Putamen (tissue), 1 donor: Measurements from ENCODE around the gene SFTA2.
"Not testable (repeated sequence)": the region's sequence is repeated elsewhere in the genome, so short reads cannot be mapped to it uniquely, and the experiment has no call there.

Source experiments
- DNase-seq: peaks from one replicate; pipeline ENCODE4 v3.0.0-alpha.2; 2016; ENCODE audit warnings: low spot score

Gene SFTA2

DNA sequence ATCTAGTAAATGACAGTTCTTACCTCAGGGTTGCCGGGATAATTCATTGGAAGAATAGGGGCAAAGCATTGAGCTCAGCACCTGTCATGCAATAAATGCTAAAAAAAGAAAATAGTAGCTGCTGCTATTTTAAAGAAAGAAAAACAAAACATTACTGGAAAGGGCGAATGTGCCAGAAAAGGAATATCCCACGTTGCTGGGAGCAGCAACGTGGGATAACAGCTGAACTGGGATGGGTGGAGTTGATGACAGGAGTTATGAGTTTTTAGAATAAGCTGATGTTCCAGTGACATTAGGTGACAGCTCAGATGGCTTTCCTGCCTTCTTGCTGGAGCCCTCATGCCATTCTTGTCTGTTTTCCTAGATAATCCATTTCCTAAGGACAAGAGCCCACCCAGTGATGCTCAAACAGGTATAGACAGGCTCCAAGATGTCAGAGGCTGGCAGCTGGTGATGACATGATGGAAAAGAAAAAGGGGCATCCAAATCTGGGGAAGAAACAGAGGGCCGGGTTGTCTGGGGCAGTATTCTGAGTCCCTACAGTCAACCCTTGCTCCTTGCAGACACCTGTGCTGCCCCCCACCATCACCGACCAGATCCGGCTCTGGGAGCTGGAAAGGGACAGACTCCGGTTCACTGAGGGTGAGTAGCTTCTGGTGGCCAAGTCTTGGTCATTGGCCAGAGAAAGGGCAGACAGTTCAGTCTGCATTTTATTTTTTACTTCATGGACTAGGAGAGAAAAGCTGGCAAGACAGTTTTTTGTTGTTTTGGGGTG lies 19.0 kb downstream of the SFTA2 start:
- peak; percentile 73 for DNase-seq

DNA sequence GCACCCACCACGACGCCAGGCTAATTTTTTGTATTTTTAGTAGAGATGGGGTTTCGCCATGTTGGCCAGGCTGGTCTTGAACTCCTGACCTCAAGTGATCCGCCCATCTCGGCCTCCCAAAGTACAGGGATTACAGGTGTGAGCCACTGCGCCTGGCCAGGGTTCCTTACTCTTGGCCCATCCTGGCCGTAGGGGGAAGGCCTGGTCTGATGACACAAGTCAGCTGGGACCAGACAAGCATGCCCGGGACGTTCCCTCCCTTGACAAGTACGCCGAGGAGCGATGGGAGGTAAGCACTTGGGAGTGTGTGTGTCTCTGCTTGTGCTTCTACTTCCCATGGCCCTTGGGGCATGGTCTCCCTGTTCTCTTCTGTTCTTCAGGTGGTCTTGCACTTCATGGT lies 21.5 kb downstream of the SFTA2 start:
- not testable (repeated sequence) for DNase-seq

DNA sequence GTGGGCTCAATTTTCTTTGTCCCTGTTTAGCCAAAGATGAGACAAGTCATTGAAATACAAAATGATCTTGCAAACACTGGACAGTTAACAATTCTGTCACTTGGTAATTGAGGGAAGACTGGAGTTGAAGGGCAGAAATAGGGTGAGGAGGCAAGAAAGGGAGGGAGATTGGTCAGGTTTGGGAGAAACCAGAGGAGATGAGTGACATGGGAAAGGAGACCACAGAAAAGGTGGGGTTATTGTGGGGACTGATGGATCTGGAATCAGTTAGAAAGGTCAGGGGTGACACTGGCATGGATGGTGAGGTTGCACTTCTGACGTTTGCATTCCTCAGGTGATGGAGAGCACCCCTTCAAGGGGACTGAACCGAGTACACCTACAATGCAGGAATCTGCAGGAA lies 23.3 kb downstream of the SFTA2 start:
- no peak for DNase-seq

DNA sequence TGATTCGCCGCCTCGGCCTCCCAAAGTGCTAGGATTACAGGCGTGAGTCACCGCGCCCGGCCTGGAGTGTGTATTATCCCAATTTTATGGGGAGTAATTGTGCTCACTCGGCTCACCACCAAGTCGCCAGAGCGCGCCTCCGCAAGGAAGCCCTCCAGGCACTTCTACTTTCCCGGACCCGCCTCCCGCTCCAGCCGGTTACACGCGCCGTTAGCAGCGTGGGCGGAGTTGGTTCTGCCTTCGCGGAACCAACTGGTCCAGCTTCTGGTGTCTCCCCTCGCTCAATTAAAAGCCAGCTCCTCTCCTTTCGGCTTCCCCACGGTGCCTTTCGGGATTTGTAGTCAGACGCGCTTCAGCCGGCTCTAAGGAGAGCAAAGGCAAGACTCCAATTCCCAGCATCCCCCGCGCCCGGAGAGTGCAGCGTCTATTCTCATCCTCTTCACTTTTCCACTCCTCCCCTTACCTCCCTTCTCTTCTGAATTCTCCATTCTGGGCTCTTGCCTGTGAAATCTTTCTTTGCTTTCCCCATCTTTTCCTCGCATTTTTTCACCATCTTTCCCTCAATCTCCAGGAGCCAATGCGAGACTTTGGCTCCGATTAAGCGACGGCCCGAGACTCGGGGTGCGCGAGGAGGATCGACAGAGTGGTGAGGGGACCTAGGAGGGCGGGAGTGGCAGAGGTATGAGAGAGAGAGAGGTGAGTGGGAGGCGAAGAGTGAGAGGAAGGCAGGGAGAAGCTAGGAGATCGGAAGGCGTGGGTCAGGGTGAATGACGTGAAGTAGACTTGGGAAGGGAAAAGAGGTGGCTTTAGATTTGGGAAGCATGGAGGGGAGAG lies 24.0 kb downstream of the SFTA2 start, which contains the start of gene GTF2H4:
Gene GTF2H4, plus strand, starts transcription at position 450 of the 834 bp plus-strand sequence.
- peak; percentile 99 for DNase-seq

DNA sequence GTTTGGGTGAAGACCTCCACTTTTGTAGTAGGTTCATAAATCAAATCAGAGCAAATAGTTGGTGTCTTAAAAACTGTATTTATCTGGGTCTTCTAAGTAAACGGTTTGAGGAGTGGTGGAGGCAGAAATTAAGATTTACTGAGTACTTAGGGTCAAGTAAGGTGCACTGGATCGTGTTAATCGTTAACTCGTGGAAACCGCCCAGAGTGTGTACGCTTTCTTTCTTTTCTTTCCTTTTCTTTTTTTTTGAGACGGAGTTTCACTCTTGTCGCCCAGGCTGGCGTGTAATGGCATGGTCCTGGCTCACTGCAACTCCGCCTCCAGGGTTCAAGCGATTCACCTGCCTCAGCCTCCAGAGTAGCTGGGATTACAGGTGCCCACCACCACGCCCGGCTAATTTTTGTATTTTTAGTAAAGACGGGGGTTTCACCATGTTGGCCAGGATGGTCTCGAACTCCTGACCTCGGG lies 24.6 kb downstream of the SFTA2 start:
- not testable (repeated sequence) for DNase-seq

DNA sequence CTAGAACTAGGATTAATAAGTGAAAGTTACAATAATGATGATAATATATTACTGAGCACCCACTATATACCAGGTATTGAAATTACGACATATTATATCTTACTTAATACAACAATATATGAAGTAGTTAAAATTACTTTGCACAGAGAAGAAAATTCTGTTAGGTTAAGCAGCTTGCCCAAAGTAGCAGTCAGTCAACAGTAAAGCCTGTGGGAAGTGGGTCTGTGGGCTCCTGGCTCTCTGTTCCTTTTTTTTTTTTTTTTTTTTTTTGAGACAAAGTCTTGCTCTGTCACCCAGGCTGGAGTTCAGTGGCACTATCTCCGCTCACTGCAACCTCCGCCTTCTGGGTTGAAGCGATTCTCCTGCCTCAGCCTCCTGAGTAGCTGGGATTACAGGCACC lies 28.7 kb downstream of the SFTA2 start:
- DNase-seq = no peak

DNA sequence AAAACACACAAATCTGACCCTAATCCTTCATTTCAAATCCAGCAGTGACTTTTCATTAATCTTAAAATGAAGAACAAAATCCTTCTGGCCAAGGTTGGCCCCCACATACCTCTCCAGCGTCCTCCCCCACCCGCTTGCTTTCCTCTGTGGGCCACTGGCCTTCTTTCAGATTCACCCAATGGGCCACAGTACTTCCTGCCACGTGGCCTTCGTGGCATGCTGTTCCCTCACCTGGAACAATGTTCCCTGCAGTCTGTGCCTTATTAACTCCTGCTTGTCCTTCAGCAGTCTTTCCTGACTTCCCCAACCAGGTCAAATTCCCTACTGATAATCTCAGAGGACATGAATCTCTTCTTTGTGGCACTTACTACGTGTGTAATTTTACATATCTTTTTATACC lies 29.3 kb downstream of the SFTA2 start:
- no peak for DNase-seq

DNA sequence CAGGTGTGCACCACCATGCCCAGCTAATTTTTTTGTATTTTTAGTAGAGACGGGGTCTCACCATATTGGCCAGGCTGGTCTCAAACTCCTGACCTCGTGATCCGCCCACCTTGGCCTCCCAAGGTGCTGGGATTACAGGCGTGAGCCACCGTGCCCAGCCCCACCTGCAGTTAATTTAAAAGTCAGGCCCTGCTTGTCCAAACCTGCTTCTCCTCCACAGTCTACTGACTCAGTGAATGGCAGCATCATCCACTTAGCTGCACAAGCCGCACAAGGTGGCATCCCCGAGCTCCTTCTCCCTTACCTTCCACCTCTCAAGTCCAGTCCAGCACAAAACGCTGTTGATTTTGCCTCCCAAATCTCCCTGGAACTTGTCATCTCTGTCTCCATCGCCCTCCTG lies 29.8 kb downstream of the SFTA2 start:
- not testable (repeated sequence) for DNase-seq

DNA sequence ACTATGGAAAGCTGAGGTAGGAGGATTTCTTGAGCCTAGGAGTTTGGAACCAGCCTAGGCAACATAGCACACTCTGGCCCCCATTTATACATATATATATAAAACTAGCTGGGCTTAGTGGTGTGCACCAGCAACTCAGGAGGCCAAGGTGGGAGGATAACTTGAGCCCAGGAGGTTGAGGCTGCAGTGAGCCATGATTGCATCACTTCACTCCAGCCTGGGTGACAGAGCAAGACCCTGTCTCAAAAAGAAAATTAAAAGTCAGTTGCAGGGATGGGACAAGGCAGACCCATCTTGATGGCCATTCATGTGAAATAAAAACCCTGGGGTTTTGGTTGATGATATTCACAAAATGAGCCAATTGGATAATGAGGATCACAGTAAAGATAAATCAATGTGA lies 30.5 kb downstream of the SFTA2 start:
- DNase-seq = no peak

DNA sequence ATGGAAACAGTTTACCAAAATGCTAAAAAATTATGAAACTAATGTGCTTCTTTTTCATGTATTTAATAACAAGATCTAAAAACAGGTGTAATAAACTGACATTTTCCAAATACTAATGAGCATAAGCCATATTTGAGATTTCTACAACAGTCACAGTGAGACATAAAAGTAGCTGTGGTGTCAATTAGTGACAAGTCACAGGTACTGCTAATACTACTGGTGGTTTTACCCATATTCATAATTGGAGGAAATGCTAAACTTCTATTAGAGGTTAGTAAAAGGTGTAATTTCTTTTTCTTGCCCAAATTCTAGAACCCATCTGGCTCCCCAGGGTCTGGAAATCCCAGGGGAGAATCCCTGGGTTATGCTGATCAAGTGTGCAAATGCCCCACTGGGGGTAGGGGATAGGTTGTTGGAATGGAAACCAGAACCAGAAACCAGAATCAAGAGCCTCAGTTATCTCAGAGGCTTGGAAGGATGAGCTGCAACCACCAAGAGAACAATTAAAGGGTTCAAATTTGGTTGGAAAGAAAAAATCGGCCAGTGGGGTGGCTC lies 31.0 kb downstream of the SFTA2 start:
- DNase-seq = no peak

DNA sequence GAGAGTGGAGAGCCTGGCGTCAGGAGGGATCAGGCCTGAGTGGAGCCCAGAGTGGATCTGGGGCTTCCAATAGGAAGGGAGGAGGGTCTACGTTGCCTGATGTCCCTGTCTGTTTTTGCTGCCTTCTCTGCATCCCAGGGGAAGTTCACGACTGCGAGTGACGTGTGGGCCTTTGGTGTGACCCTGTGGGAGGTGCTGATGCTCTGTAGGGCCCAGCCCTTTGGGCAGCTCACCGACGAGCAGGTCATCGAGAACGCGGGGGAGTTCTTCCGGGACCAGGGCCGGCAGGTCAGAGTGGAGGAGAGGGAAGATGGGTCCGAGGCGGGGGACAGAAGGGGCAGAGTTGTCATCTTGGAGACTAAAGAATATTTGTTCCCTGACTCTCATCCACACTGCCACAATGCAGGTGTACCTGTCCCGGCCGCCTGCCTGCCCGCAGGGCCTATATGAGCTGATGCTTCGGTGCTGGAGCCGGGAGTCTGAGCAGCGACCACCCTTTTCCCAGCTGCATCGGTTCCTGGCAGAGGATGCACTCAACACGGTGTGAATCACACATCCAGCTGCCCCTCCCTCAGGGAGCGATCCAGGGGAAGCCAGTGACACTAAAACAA lies 33.1 kb downstream of the SFTA2 start:
- DNase-seq = no peak

DNA sequence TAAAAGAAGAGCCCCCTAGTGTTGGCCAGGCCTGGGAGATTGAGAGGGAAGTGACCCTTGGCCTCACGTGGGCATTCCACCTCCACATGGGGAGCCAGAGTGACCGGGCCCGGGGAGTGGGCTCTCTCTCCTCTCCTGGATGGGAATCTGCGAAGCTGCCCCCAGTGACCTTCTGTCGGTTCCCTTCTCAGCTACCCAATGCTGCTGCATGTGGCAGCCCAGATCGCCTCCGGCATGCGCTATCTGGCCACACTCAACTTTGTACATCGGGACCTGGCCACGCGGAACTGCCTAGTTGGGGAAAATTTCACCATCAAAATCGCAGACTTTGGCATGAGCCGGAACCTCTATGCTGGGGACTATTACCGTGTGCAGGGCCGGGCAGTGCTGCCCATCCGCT lies 34.1 kb downstream of the SFTA2 start:
- DNase-seq = no peak

DNA sequence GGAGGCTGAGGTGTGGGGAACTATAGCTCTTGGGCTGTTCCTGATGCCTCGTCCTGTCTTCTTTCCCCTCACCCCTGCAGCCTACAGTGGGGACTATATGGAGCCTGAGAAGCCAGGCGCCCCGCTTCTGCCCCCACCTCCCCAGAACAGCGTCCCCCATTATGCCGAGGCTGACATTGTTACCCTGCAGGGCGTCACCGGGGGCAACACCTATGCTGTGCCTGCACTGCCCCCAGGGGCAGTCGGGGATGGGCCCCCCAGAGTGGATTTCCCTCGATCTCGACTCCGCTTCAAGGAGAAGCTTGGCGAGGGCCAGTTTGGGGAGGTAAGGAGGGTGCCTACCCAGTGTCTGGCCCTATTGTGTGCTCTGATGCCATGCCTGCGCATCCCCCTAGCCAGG lies 35.4 kb downstream of the SFTA2 start:
- DNase-seq = no peak

DNA sequence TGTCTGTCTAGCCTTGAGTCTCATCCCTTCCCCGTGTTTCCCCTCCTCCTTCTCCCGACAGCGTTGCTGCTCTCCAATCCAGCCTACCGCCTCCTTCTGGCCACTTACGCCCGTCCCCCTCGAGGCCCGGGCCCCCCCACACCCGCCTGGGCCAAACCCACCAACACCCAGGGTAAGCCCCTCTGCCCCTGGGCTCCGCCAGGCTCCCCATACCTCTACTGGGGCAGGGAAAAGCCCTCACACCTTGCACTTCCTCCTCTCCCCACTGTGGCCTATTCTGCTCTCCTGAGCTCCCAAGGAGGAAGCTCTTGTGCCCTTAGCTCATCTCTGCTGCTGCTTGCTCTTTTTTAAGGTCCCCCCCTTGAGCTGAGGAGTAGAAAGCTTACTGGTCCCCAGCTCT lies 36.6 kb downstream of the SFTA2 start:
- no peak for DNase-seq

DNA sequence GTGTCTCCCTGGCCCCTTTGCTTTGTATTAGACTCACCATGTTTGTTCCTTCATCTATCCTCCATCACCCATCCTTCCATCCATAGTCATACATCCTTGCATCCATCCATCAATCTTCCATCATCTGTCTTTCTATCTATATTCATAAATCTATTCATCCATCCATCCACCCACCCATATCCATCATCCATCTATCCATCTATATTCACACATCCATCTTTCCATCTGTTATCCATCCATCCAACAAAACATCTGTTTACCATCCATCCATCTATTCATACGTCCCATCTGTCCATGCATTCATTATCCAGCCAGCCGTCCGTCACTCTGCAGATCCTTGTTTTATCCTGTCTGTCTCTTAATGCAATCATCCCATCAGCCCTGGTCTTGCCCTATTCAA lies 37.0 kb downstream of the SFTA2 start:
- DNase-seq = no peak

DNA sequence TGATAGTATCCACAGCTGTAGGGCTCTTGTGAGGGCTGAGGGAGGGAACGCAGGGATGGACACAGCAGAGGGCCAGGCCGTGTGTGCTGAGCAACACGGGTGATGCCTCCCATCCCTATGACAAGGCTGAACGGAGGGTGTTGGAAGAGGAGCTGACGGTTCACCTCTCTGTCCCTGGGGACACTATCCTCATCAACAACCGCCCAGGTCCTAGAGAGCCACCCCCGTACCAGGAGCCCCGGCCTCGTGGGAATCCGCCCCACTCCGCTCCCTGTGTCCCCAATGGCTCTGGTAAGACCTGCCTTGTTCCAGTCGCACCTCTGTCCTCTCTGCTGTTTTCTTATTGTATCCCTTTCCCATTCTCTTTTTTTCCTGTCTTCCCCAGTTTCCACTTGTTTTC lies 37.6 kb downstream of the SFTA2 start:
- no peak for DNase-seq

DNA sequence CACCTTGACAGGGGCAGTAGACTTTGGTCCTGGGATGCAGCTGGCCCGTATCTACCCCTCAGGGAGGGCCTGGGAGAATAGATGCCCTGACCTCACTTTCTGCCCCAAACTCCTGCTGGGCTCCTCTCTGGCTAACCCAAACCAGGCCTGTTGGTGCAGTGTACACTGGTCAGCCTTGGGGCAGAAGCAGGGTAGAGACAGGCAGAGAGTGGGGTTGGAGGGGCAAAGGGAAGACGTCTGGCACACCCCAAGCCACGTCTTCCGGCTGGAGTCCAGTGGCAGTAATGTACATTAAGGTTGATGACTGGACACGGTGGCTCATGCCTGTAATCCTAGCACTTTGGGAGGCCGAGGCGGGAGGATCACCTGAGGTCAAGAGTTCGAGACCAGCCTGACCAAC lies 38.3 kb downstream of the SFTA2 start:
- no peak for DNase-seq

DNA sequence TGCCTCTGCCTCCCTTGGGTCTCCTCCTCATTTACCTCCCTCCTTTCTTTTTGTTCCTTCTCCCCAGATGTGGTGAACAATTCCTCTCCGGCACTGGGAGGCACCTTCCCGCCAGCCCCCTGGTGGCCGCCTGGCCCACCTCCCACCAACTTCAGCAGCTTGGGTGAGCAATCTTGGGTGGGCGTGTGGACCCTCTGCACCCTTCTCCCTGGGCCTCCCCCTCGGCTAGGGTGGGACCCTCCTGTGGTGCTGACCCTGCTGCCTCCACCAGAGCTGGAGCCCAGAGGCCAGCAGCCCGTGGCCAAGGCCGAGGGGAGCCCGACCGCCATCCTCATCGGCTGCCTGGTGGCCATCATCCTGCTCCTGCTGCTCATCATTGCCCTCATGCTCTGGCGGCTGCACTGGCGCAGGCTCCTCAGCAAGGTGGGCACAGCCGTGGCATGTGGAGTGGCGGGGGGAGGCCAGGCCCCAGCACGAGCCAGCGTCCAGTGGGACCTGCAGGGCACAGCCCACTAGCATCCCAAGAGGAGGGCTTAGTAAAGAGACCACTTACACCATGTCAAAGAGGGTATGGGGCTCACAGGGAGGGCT lies 38.9 kb downstream of the SFTA2 start:
- DNase-seq = no peak

DNA sequence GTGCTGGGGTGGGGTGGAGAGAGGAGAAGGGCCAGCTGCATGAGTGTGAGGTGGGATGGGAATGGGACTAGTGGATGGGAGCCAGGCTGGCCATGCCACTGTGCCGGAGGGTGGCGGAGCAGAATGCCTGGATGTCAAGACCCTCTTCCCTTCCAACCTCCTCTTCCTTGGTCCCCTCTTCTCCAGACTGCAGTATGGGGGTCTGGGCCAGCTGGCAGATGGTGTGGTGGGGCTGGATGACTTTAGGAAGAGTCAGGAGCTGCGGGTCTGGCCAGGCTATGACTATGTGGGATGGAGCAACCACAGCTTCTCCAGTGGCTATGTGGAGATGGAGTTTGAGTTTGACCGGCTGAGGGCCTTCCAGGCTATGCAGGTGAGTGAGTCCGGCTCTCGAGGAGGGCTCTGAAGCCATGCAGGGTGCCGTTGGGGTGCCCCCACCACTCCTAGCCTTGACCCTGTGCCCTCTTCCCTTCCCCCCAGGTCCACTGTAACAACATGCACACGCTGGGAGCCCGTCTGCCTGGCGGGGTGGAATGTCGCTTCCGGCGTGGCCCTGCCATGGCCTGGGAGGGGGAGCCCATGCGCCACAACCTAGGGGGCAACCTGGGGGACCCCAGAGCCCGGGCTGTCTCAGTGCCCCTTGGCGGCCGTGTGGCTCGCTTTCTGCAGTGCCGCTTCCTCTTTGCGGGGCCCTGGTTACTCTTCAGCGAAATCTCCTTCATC lies 40.0 kb downstream of the SFTA2 start:
- no peak for DNase-seq

DNA sequence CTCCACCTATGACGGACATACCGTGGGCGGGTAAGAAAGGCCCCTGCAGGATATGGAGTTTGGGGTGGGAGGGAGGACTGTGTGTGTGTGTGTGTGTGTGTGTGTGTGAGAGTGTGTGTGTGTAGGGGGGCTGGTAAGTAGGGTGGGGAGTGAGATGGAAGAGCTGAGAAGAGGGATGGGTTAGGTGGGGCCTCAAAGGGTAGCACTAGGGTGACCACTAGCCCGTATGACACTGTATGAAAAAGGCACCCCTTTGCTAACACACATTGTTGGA lies 40.6 kb downstream of the SFTA2 start:
- DNase-seq = no peak

DNA sequence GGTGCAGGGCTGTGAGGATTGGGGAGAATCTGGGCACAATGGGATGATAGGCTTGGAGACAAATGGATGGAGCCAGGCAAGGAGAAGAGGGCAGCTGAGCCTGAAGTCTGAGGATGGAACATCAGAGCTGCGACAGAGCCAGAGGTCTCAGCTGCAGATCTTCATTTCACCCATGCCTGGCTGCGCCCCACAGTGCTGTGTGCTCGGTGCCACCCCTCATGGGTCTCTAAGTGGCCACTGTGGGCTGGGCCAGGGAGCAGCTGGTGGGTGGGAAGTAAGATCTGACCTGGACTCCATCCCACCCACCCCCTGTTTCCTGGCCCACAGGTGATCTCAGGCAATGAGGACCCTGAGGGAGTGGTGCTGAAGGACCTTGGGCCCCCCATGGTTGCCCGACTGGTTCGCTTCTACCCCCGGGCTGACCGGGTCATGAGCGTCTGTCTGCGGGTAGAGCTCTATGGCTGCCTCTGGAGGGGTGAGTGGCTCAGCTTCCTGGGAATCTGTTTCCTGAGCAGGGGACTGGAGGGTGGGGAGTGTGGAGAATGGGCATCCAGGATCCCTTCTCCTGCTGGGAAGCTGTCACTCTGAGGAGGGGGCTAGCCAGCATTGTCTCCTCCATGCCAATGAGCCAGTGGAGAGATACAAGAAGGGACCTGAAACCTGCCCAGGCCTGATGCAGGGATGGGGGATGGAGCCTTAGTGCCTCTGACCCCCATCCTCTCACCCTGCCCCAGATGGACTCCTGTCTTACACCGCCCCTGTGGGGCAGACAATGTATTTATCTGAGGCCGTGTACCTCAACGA lies 41.1 kb downstream of the SFTA2 start:
- DNase-seq = no peak
